Stimulated activated CD8-positive, alpha-beta memory T cell treated with anti-CD3 and anti-CD28 coated beads, Interleukin-12 subunit alpha, Interleukin-12 subunit beta, amount 100 ng/mL, for 1 hour (primary cell): ENCODE data around the gene ZDHHC14.
"Not testable (repeated sequence)": the region's sequence is repeated elsewhere in the genome, so short reads cannot be mapped to it uniquely, and the experiment has no call there.

Source experiments
- DNase-seq: peaks from one replicate; pipeline ENCODE4 v3.0.0-alpha.2; 2020; ENCODE audit warnings: low read depth

ZDHHC14 gene

GRCh38 chr6:157574851-157575424 lies 193.9 kb downstream of the ZDHHC14 start:
- DNase-seq, result no peak

DNA sequence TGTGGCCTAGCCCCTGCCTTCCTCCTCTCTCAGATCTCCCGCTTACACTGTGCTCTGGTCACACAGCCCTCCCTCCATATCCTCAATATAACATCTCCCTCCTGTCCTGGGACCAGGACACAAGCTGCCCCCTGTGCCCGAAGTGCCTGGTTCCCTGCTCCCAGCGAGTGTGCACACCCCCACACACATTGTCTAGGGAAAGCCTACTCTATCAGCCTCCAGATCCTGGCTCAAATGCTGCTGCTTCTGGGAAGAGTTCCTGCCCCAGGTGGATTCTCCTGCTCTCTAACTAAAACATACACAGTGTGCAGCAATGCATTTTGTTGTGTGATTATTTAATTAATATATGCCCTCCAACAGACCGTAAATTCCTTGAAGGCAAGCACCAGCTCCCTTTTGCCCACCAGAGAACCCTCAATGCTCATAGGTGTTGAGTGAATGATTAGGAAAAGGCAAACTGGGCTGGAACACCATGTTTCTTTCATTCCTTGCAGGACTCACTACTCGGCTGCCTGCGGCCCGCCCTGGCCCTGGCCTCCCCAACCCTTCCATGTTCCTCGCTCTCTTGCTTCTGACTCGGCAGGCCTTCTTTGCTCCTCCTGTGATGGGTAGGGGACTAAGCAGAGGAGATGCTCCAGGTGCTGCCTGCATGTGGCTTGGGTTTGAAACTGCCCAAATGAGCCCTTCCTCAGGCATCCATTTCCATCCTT lies 194.6 kb downstream of the ZDHHC14 start:
- DNase-seq, result no peak

DNA sequence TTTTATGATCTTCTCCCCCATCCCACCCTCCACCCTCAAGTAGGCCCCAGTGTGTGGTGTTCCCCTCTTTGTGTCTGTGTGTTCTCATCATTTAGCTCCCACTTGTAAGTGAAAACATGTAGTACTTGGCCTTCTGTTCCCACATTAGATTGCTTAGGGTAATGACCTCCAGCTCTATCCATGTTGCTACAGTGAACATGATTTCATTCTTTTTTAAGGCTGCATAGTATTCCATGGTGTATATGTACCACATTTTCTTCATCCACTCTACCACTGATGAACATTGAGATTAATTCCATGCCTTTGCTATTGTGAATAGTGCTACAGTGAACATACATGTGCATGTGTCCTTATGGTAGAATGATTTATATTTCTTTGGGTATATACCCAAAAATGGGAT lies 196.0 kb downstream of the ZDHHC14 start:
- DNase-seq, result not testable (repeated sequence)

DNA sequence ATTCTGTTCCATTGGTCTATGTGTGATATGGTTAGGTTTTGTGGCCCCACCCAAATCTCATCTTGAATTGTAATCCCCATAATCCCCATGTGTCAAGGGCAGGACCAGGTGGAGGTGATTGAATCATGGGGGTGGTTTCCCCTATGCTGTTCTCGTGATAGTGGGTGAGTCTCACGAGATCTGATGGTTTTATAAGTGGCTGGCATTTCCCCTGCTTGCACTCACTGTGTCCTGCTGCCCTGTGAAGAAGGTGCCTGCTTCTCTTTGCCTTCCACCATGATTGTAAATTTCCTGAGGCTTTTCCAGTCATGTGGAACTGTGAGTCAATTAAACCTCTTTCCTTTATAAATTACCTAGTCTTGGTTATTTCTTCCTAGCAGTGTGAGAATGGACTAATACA lies 197.5 kb downstream of the ZDHHC14 start:
- not testable (repeated sequence) for DNase-seq

DNA sequence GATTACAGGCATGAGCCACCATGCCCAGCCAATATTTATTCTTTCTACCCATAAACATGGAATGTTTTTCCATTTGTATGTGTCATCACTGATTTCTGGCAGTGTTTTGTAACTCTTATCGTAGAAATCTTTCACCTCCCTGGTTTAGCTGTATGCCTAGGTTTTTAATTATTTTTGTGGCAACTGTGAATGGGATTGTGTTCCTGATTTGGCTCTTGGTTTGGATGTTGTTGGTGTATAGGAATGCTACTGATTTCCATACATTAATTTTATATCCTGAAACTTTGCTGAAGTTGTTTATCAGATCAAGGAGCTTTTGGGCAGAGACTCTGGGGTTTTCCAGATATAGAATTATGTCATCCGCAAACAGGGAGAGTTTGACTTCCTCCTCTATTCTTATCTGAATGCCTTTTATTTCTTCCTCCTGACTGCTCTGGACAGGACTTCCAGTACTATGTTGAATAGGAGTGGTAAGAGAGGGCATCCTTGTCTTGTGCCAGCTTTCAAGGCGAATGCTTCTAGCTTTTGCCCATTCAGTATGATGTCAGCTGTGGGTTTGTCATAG lies 198.6 kb downstream of the ZDHHC14 start:
- DNase-seq, result no peak

GRCh38 chr6:157584036-157584435 lies 203.0 kb downstream of the ZDHHC14 start:
- no peak for DNase-seq

GRCh38 chr6:157585274-157586087 lies 204.5 kb downstream of the ZDHHC14 start:
- DNase-seq, result no peak

DNA sequence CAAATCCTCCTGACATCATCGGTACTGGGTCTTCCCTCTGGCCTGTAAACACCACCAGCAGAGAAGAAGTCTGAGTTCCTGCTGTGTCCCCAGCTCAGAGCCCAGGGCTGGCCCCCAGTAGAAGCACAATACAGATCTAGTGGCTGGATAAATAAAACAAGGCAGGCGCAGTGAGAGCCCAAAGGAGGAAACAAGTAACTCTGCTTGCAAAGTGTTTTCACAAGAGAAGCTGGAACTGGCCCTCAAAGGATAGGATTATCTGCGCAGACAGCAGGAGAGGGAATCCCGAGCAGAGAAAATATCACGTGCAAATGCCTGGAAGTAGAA lies 205.1 kb downstream of the ZDHHC14 start:
- DNase-seq, result no peak

- DNase-seq, result no peak
These were observed 205.6 kb downstream of the ZDHHC14 start for GRCh38 chr6:157586476-157587126.

- no peak for DNase-seq
These were observed 206.3 kb downstream of the ZDHHC14 start for GRCh38 chr6:157587127-157587926.

- not testable (repeated sequence) for DNase-seq
These were observed 209.7 kb downstream of the ZDHHC14 start for GRCh38 chr6:157590654-157591053.

DNA sequence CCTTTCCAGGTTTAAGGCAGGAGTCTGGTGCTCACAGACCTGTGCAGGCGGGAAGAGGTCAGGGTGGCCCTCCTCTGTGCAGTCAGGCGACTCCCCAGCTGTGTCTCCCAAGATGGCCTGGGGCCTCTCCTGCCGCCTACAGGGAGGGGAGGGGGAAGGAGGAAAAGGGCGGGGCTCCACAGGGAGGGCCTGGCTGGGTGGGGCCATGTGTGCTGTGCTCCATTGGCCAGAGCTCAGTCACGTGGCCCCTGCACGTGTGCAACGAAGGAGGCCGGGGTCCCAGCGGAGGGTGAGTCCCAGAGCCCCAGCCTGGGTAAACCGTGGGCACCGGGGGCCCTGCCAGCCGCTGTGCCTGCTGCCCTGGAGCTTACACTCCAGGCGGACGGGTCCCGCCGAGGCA lies 211.6 kb downstream of the ZDHHC14 start:
- no peak for DNase-seq

- DNase-seq, result no peak
These were observed 212.0 kb downstream of the ZDHHC14 start for GRCh38 chr6:157592980-157593379.

- no peak for DNase-seq
These were observed 212.6 kb downstream of the ZDHHC14 start for GRCh38 chr6:157593596-157593995.

DNA sequence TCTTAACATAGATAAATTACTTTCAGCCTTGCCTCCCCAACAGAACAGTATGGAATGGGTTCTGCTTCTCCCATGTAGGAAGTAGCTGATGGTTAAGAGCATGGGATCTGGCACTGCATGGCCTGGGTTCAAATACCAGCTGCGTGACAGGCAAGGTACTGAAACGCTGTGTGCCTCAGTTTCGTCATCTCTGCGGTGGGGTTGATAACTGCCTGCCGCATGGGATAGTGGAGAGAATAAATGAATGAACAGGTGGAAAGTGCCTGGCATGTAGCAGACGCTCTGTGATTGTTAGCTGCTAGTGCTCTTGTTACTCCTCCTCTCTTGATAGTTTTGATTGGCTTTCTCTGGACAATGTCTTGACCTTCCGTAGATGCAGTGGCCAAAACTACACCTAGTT lies 213.3 kb downstream of the ZDHHC14 start:
- no peak for DNase-seq

DNA sequence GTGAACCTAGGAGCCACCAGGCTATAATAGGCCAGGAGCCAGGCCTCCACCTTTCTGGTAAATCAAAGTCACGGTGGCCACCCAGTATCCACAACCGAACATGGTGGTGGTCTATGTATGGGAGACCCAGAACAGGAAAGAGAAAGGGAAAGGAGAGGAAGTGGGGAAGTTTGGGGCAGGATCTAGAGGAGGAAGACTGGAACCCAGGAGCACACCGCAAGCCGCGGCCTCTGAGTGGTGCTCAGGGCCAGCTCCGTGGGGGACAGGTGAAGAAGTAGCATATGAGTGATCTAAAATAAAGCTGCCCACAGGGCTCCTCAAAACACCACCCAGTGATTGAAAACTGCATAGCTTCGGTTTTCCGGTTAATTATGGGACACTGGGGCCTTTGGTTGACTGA lies 214.8 kb downstream of the ZDHHC14 start:
- DNase-seq, result no peak

DNA sequence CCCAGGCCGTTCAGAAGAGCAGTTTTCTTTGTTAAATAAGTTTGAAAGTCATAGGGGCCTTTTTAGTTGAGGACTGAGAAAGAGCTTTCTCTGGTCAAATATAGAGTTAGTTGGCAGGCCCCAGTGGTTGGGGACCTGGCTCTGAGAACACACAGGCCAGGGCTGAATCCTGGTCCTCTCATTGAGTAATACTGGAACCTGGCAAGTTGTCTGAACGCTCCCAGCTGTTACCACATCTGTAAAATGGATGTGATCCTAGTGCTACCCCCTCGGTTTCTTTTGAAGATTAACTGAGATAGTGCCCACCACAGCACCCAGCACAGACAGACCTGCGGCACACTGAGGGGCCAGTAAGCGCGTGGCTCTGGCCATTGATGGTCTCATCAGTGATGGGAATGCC lies 215.5 kb downstream of the ZDHHC14 start:
- no peak for DNase-seq

GRCh38 chr6:157596886-157597285 lies 215.9 kb downstream of the ZDHHC14 start:
- no peak for DNase-seq

GRCh38 chr6:157597461-157598312 lies 216.7 kb downstream of the ZDHHC14 start:
- DNase-seq, result no peak

DNA sequence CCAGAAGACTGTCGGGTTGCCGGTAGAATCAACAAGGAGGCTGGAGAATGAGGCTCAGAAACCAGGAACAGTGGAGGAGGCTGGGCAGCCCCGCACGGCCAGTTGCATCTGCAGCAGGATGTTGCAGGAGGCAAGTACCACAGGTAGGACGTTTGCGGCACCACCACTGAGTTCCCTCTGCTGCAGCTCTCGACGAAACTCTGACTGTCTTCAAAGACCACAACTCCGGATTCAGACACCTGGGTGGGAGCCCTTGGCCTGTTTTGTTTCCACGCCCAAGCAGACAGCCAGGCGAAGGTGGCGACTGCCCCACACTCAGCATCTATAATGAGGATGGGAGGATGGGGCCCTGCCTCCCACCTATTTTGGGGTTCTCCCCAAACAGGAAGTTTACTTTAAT lies 218.2 kb downstream of the ZDHHC14 start:
- DNase-seq, result no peak

- DNase-seq, result no peak
These were observed 219.8 kb downstream of the ZDHHC14 start for GRCh38 chr6:157600807-157601206.
